ENCODE results near the gene SIX4.
"Not testable (repeated sequence)": the region's sequence is repeated elsewhere in the genome, so short reads cannot be mapped to it uniquely, and the experiment has no call there.

Gene SIX4

DNA sequence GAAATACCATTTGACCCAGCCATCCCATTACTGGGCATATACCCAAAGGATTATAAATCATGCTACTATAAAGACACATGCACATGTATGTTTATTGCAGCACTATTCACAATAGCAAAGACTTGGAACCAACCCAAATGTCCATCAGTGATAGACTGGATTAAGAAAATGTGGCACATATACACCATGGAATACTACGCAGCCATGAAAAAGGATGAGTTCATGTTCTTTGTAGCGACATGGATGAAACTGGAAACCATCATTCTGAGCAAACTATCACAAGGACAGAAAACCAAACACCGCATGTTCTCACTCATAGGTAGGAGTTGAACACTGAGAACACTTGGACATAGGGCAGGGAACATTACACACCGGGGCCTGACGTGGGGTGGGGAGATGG, 7.1 kb upstream of the SIX4 start:
- H3K79me2 ChIP-seq (ENCODE audit: control insufficient read depth, insufficient read depth, low read length, poor library complexity); H3K4me1 ChIP-seq (ENCODE audit: control insufficient read depth in 1 of 2, insufficient read depth in 2 of 2, low read length in 2 of 2): not testable (repeated sequence)
- no CpG with 5 or more reads among the region's 5 CpGs for WGBS (ENCODE audit: extremely low coverage, insufficient coverage, insufficient read length)

DNA sequence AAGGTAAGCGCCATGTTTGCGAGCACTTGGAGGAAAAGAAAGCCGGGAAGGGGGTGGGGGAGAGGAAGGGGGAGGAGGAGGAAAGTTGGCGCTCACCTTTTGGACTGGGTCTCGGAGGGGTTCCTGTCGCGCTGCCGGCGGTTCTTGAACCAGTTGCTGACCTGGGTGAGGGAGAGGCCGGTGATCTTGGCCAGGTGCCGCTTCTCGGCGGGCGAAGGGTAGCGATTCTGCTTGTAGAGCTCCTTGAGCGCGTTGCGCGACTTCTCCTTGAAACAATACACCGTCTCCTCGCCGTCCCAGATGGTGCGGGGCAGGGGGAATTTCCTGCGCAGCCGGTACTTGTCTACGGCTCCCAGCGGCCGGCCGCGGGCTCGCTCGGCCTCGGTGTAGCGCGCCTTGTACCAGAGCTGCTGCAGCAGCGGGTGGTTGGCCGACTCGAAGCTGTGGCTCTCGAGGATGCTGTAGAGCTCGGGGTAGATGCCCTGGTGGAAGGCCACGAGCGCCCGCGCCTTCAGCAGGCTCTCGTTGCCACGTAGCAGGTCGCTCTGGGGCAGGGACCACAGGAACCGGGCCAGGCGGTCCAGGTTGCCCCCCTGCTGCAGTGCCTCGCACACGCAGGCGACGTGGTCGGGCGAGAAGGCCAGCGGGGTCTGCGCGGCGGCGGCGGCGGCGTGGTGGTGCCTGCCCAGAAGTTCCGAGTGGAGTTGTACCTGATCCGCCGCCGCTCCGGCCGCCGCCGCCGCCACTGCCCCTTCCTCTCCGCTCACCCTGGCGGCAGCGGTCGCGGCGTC, 840 bp downstream of the SIX4 start:
- peak overlapping the region; percentile 72 for H4K8ac ChIP-seq (ENCODE audit: low read depth, low read length)
- H4K12ac ChIP-seq (ENCODE audit: low read depth, low read length), result peak overlapping the region; percentile 91
- H3K14ac ChIP-seq (ENCODE audit: low read length), result peak overlapping the region; percentile 98
- H2AFZ ChIP-seq (ENCODE audit: insufficient read depth, low read length, poor library complexity), result peak overlapping the region; percentile 91
- H2BK12ac ChIP-seq (ENCODE audit: low read length), result peak overlapping the region; percentile 74
- peak overlapping the region; percentile 98 for H3K4ac ChIP-seq (ENCODE audit: low read depth, low read length)
- peaks cover 4 to 9% of the 10 kb centered on the region in 2 experiments for H3K36me3 ChIP-seq (ENCODE audit: control insufficient read depth in 1 of 2, insufficient read depth in 2 of 2, low read length in 2 of 2)
- peak overlapping the region; percentile 97 for H3K18ac ChIP-seq (ENCODE audit: low read length)
- DNase-seq, result peak; percentile 56 to 68
- no peaks in the 10 kb centered on the region for H3K9me3 ChIP-seq (ENCODE audit: insufficient read depth, low read depth, low read length)
- H2BK120ac ChIP-seq (ENCODE audit: insufficient read depth, low read length, poor library complexity), result peak overlapping the region; percentile 50
- H3K4me2 ChIP-seq (ENCODE audit: low read length), result peak overlapping the region; percentile 100
- peak overlapping the region; percentile 23 for H2AK5ac ChIP-seq (ENCODE audit: low read length)
- no peaks in the 10 kb centered on the region for H3K27me3 ChIP-seq (ENCODE audit: insufficient read depth, low read length)
- peaks cover 18% of the 10 kb centered on the region for H3K79me1 ChIP-seq (ENCODE audit: low read length)
- H3K27ac ChIP-seq (ENCODE audit: low read depth, low read length), result peak overlapping the region; percentile 89
- peaks cover 18% of the 10 kb centered on the region for H3K79me2 ChIP-seq (ENCODE audit: control insufficient read depth, insufficient read depth, low read length, poor library complexity)
- H3K4me3 ChIP-seq (ENCODE audit: low read depth, low read length), result peak overlapping the region; percentile 86
- WGBS (ENCODE audit: extremely low coverage, insufficient coverage, insufficient read length), result no CpG with 5 or more reads among the region's 78 CpGs
- H3K23ac ChIP-seq (ENCODE audit: low read length), result no peak overlapping the region
- H3K9ac ChIP-seq (ENCODE audit: low read length), result peak overlapping the region; percentile 77
- peak overlapping the region; percentile 90 for H4K91ac ChIP-seq (ENCODE audit: low read depth, low read length)
- peak overlapping the region; percentile 37 for H2BK5ac ChIP-seq (ENCODE audit: low read depth, low read length, poor library complexity)
- H3K4me1 ChIP-seq (ENCODE audit: control insufficient read depth in 1 of 2, insufficient read depth in 2 of 2, low read length in 2 of 2), result peaks cover 5% of the 10 kb centered on the region in 2 experiments

More for the DNA sequence above, 7.1 kb upstream of the SIX4 start:
- H3K4me3 ChIP-seq (ENCODE audit: low read depth, low read length); H3K9me3 ChIP-seq (ENCODE audit: insufficient read depth, low read depth, low read length); H2AK5ac ChIP-seq (ENCODE audit: low read length); H3K4ac ChIP-seq (ENCODE audit: low read depth, low read length); H3K23ac ChIP-seq (ENCODE audit: low read length); H3K14ac ChIP-seq (ENCODE audit: low read length); H2BK120ac ChIP-seq (ENCODE audit: insufficient read depth, low read length, poor library complexity); H3K27me3 ChIP-seq (ENCODE audit: insufficient read depth, low read length); H3K79me1 ChIP-seq (ENCODE audit: low read length); H4K91ac ChIP-seq (ENCODE audit: low read depth, low read length); H3K27ac ChIP-seq (ENCODE audit: low read depth, low read length); H3K4me2 ChIP-seq (ENCODE audit: low read length); DNase-seq; H4K8ac ChIP-seq (ENCODE audit: low read depth, low read length); H3K36me3 ChIP-seq (ENCODE audit: control insufficient read depth in 1 of 2, insufficient read depth in 2 of 2, low read length in 2 of 2); H2AFZ ChIP-seq (ENCODE audit: insufficient read depth, low read length, poor library complexity); H2BK12ac ChIP-seq (ENCODE audit: low read length); H4K12ac ChIP-seq (ENCODE audit: low read depth, low read length); H3K9ac ChIP-seq (ENCODE audit: low read length); H2BK5ac ChIP-seq (ENCODE audit: low read depth, low read length, poor library complexity); H3K18ac ChIP-seq (ENCODE audit: low read length): not testable (repeated sequence)

DNA sequence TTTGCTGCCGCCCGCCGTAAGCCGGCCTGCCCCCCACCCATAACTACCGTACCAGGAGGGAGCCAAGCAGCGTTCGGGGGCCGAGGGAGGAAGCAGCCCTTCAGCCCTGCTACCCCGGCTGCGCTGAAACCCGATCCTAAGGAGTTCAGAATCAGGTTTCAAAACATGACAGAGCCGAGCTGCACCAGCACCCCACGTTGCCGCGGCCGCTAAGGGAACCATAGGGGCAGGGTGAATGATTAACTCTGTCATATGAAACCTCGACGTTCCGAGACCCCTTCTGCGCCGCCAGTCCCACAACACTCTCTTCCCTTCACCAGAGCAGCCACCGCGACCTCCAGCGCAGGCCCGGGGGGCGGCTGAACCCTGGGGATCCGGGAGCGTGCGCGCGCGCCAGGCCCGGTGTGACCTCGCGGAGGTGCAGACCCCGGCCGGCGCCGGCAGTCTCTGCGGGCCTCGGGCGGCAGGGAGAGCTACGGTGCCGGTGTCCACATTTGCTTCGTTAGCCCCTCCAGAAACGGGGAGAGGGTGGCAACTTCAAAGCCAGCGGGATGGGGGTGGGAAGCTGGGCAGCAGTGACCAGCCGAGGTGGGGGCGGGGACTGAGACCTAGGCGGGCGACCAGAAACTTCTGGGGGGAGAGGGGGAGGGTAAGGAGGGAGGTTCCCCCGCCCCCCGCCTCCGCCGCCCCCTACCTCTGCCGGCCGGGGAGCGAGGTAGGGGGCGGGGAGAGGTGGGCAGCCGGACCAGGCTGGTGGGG, 1.6 kb downstream of the SIX4 start:
- peak overlapping the region; percentile 79 for H3K9ac ChIP-seq (ENCODE audit: low read length)
- peak overlapping the region; percentile 70 for H4K91ac ChIP-seq (ENCODE audit: low read depth, low read length)
- no peaks in the 10 kb centered on the region for H3K27me3 ChIP-seq (ENCODE audit: insufficient read depth, low read length)
- H2AK5ac ChIP-seq (ENCODE audit: low read length), result no peak overlapping the region
- peak overlapping the region; percentile 76 for H2BK5ac ChIP-seq (ENCODE audit: low read depth, low read length, poor library complexity)
- H3K4me3 ChIP-seq (ENCODE audit: low read depth, low read length), result peak overlapping the region; percentile 86
- peak overlapping the region; percentile 89 for H3K18ac ChIP-seq (ENCODE audit: low read length)
- peak overlapping the region; percentile 12 for H4K12ac ChIP-seq (ENCODE audit: low read depth, low read length)
- H3K4me2 ChIP-seq (ENCODE audit: low read length), result peak overlapping the region; percentile 100
- H3K14ac ChIP-seq (ENCODE audit: low read length), result peak overlapping the region; percentile 89
- no peaks in the 10 kb centered on the region for H3K9me3 ChIP-seq (ENCODE audit: insufficient read depth, low read depth, low read length)
- peaks cover 5% of the 10 kb centered on the region in 2 experiments for H3K4me1 ChIP-seq (ENCODE audit: control insufficient read depth in 1 of 2, insufficient read depth in 2 of 2, low read length in 2 of 2)
- peak overlapping the region; percentile 89 for H3K27ac ChIP-seq (ENCODE audit: low read depth, low read length)
- H3K79me1 ChIP-seq (ENCODE audit: low read length), result peaks cover 18% of the 10 kb centered on the region
- no peak overlapping the region for H2BK12ac ChIP-seq (ENCODE audit: low read length)
- peak; percentile 3 to 17 for DNase-seq
- peak overlapping the region; percentile 29 for H3K4ac ChIP-seq (ENCODE audit: low read depth, low read length)
- no peak overlapping the region for H3K23ac ChIP-seq (ENCODE audit: low read length)
- WGBS (ENCODE audit: extremely low coverage, insufficient coverage, insufficient read length), result no CpG with 5 or more reads among the region's 60 CpGs
- H4K8ac ChIP-seq (ENCODE audit: low read depth, low read length), result peak overlapping the region; percentile 9
- peaks cover 18% of the 10 kb centered on the region for H3K79me2 ChIP-seq (ENCODE audit: control insufficient read depth, insufficient read depth, low read length, poor library complexity)
- peak overlapping the region; percentile 63 for H2BK120ac ChIP-seq (ENCODE audit: insufficient read depth, low read length, poor library complexity)
- peak overlapping the region; percentile 91 for H2AFZ ChIP-seq (ENCODE audit: insufficient read depth, low read length, poor library complexity)
- peaks cover 6 to 12% of the 10 kb centered on the region in 2 experiments for H3K36me3 ChIP-seq (ENCODE audit: control insufficient read depth in 1 of 2, insufficient read depth in 2 of 2, low read length in 2 of 2)

DNA sequence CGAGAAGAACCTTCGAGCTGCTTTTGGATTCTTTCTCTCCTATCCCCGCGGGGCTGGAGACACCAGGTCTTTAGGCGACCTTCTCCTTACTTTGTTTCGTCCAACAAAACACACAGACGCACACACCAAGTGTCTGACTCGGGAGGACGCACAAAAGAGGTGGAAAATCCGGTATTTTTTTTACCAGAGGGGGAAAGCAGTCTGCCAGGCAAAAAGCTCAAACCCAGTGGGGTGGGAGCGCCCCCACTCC, 2.1 kb downstream of the SIX4 start:
- no peak overlapping the region for H4K12ac ChIP-seq (ENCODE audit: low read depth, low read length)

More for the DNA sequence above, 2.1 kb downstream of the SIX4 start:
- peak overlapping the region; percentile 86 for H3K4me3 ChIP-seq (ENCODE audit: low read depth, low read length)
- H3K36me3 ChIP-seq (ENCODE audit: control insufficient read depth in 1 of 2, insufficient read depth in 2 of 2, low read length in 2 of 2), result peaks cover 7 to 12% of the 10 kb centered on the region in 2 experiments
- peak overlapping the region; percentile 53 for H3K18ac ChIP-seq (ENCODE audit: low read length)
- no peak overlapping the region for H2BK5ac ChIP-seq (ENCODE audit: low read depth, low read length, poor library complexity)
- peak overlapping the region; percentile 100 for H3K4me2 ChIP-seq (ENCODE audit: low read length)
- WGBS (ENCODE audit: extremely low coverage, insufficient coverage, insufficient read length), result no CpG with 5 or more reads among the region's 11 CpGs
- H3K4ac ChIP-seq (ENCODE audit: low read depth, low read length), result peak overlapping the region; percentile 1
- peaks cover 18% of the 10 kb centered on the region for H3K79me1 ChIP-seq (ENCODE audit: low read length)
- H3K79me2 ChIP-seq (ENCODE audit: control insufficient read depth, insufficient read depth, low read length, poor library complexity), result peaks cover 18% of the 10 kb centered on the region
- H2BK12ac ChIP-seq (ENCODE audit: low read length), result no peak overlapping the region
- DNase-seq, result no peak
- no peaks in the 10 kb centered on the region for H3K27me3 ChIP-seq (ENCODE audit: insufficient read depth, low read length)
- no peaks in the 10 kb centered on the region for H3K9me3 ChIP-seq (ENCODE audit: insufficient read depth, low read depth, low read length)
- peak overlapping the region; percentile 79 for H3K9ac ChIP-seq (ENCODE audit: low read length)
- no peak overlapping the region for H3K23ac ChIP-seq (ENCODE audit: low read length)
- H4K91ac ChIP-seq (ENCODE audit: low read depth, low read length), result peak overlapping the region; percentile 70
- peak overlapping the region; percentile 26 for H2AFZ ChIP-seq (ENCODE audit: insufficient read depth, low read length, poor library complexity)
- peaks cover 5% of the 10 kb centered on the region in 2 experiments for H3K4me1 ChIP-seq (ENCODE audit: control insufficient read depth in 1 of 2, insufficient read depth in 2 of 2, low read length in 2 of 2)
- no peak overlapping the region for H2AK5ac ChIP-seq (ENCODE audit: low read length)
- H2BK120ac ChIP-seq (ENCODE audit: insufficient read depth, low read length, poor library complexity), result no peak overlapping the region
- peak overlapping the region; percentile 26 for H3K14ac ChIP-seq (ENCODE audit: low read length)
- H4K8ac ChIP-seq (ENCODE audit: low read depth, low read length), result no peak overlapping the region
- peak overlapping the region; percentile 89 for H3K27ac ChIP-seq (ENCODE audit: low read depth, low read length)
